Progenitor cell of endocrine pancreas (in vitro differentiated cells): ENCODE results near the gene THADA. TPM values are rescaled to one million over a fixed set of nuclear protein-coding genes. Genes with fewer than 3 reads are reported as not detected.

ENCODE experiments used
- DNase-seq: peaks from one replicate; pipeline ENCODE4 v3.0.0; 2021; ENCODE audit warnings: low spot score; ENCODE audit not compliant: unreplicated experiment
- H3K27ac Mint-ChIP-seq: 2 replicates; pipeline ENCODE4 v1.8.0; 2021; ENCODE audit warnings: mild to moderate bottlenecking, moderate library complexity, mixed read lengths
- H3K27me3 Mint-ChIP-seq: 2 replicates; pipeline ENCODE4 v1.8.0; 2021; ENCODE audit warnings: mixed read lengths
- H3K36me3 Mint-ChIP-seq: 2 replicates; pipeline ENCODE4 v1.8.0; 2022; ENCODE audit warnings: mixed read lengths; ENCODE audit not compliant: insufficient read depth
- H3K4me1 Mint-ChIP-seq: 2 replicates; pipeline ENCODE4 v1.8.0; 2021; ENCODE audit warnings: low read depth, mixed read lengths
- H3K4me3 Mint-ChIP-seq: 2 replicates; pipeline ENCODE4 v1.8.0; 2021; ENCODE audit warnings: low read depth, mild to moderate bottlenecking, moderate library complexity, mixed read lengths
- H3K9me3 Mint-ChIP-seq: 2 replicates; pipeline ENCODE4 v1.8.0; 2021; ENCODE audit warnings: low read depth, mixed read lengths
- CTCF ChIP-seq: fragments of 200-600 bp; sonication (generic); IDR thresholded peaks from one replicate; pipeline ENCODE4 v1.5.0; 2021; ENCODE audit warnings: antibody characterized with exemption, mild to moderate bottlenecking; ENCODE audit not compliant: unreplicated experiment
- total RNA-seq: library from RNA; stranded (reverse); gene quantifications from 2 replicates; pipeline ENCODE4 v1.2.1, GENCODE V29; 2021

THADA gene
- total RNA-seq, 1 donor from 2014 or later: 39.4 TPM

- Mint-ChIP-seq H3K27me3 (peaks cover 9% of the 10 kb centered on the region), H3K9me3 (no peaks in the 10 kb centered on the region), H3K4me3 (no peak overlapping the region), H3K27ac (no peak overlapping the region), H3K36me3 (peaks cover 7% of the 10 kb centered on the region), H3K4me1 (peaks cover 5% of the 10 kb centered on the region)
- no peak for DNase-seq
- TF ChIP-seq CTCF: no peak
Measured at GRCh38 chr2:43333656-43334144, 262.1 kb downstream of the THADA start.

- no peak for TF ChIP-seq CTCF
- no peak overlapping the region for H3K4me3 Mint-ChIP-seq
- peaks cover 5% of the 10 kb centered on the region for H3K4me1 Mint-ChIP-seq
Measured at GRCh38 chr2:43333101-43333655, 262.7 kb downstream of the THADA start.

GRCh38 chr2:43332653-43333052 lies 263.2 kb downstream of the THADA start:
- TF ChIP-seq CTCF: no peak
- Mint-ChIP-seq H3K27ac (no peak overlapping the region), H3K4me3 (no peak overlapping the region), H3K9me3 (no peaks in the 10 kb centered on the region), H3K4me1 (peaks cover 5% of the 10 kb centered on the region), H3K27me3 (peaks cover 9% of the 10 kb centered on the region), H3K36me3 (peaks cover 2% of the 10 kb centered on the region)
- DNase-seq: no peak

More at GRCh38 chr2:43333101-43333655, 262.7 kb downstream of the THADA start:
- Mint-ChIP-seq H3K27me3 (peaks cover 9% of the 10 kb centered on the region), H3K27ac (no peak overlapping the region), H3K36me3 (peaks cover 2% of the 10 kb centered on the region), H3K9me3 (no peaks in the 10 kb centered on the region)
- no peak for DNase-seq

GRCh38 chr2:43331422-43331821 lies 264.4 kb downstream of the THADA start:
- Mint-ChIP-seq H3K27ac (no peak overlapping the region), H3K36me3 (peaks cover 2% of the 10 kb centered on the region), H3K4me1 (peaks cover 5% of the 10 kb centered on the region), H3K9me3 (no peaks in the 10 kb centered on the region), H3K4me3 (no peak overlapping the region), H3K27me3 (peaks cover 9% of the 10 kb centered on the region)
- DNase-seq: no peak
- TF ChIP-seq CTCF: no peak

- DNase-seq: no peak
- Mint-ChIP-seq H3K9me3 (no peaks in the 10 kb centered on the region), H3K4me1 (peaks cover 5% of the 10 kb centered on the region), H3K27me3 (peaks cover 9% of the 10 kb centered on the region), H3K36me3 (peaks cover 5% of the 10 kb centered on the region), H3K27ac (no peak overlapping the region), H3K4me3 (no peak overlapping the region)
- TF ChIP-seq CTCF: no peak
Measured at GRCh38 chr2:43329637-43330036, 266.2 kb downstream of the THADA start.
